Measurements from ENCODE around the gene LRCH1. TPM values are rescaled to one million over a fixed set of nuclear protein-coding genes. Genes with fewer than 3 reads are reported as not detected.

LRCH1 gene
- total and polyA plus RNA-seq, 2 of the 13 experiments (the other 11 are each of a cell fraction or from before 2014, with no cell fraction given): 4.1 to 12.6 TPM

DNA sequence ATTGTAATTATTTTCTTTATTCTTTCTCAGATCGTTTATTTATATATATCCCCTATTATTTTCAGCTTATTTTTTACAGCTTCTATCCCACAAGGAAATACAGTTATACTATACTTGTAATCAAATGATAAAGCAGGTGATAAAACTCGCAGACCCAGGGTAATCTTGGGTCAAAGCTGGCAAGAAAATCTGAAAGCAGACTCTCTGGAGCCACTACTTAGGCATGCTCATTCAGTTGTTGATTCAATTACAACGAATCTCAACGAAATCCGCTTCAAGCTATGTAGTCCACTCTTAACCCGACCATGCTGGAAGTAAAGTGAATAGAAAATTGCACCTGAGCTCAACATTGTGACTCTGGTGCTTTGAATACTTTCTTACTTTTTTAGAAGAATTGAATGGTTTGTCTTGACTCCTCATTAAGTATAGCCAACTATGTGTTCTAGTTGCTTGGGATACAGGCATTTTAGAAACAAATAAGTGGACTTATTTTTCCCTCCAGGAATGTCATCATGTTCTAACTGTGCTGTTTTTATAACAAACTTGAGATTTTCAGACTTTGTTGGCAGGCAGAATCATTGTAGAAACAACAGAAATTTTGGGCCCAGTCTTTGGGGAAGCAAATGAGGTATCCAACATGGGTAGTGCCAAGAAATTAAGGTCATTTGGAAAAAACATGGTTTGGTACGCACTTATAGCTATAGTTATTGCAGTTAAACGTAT lies 222.6 kb downstream of the LRCH1 start:
- intact Hi-C loops (cut with micrococcal nuclease; ENCODE audit: unreplicated experiment): no loop called here
- 98% methylated on average over 8 of the region's 8 CpGs for WGBS (ENCODE audit: low lambda C conversion rate)
- no peak for FAIRE-seq

GRCh38 chr13:46778095-46778494 lies 225.1 kb downstream of the LRCH1 start:
- H3K27me3 ChIP-seq (ENCODE audit: control insufficient read depth in 1 of 2, insufficient read depth in 2 of 2, low read length in 2 of 2): no peaks in the 10 kb centered on the region; a peak in 1 of 5 replicates
- BruUV-seq (replicated peaks): no TSS peak
- no peaks in the 10 kb centered on the region for H3K4me1 ChIP-seq (ENCODE audit: insufficient read depth, low read length)
- no peak overlapping the region for H3K4me2 ChIP-seq (ENCODE audit: low read depth, low read length)
- TF ChIP-seq ZNF616 (CRISPR knock-in tag; IDR thresholded peaks at IDR 0.05; ENCODE audit: low read depth) (no peak), ZEB1 (IDR thresholded peaks at IDR 0.05; ENCODE audit: insufficient replicate concordance, low read depth) (no peak), NFKB2 (CRISPR knock-in tag; IDR thresholded peaks at IDR 0.05; ENCODE audit: borderline replicate concordance) (no peak), NCOA5 (CRISPR knock-in tag; IDR thresholded peaks at IDR 0.05) (no peak), ZNF3 (CRISPR knock-in tag; IDR thresholded peaks at IDR 0.05) (no peak), GATA4 (IDR thresholded peaks at IDR 0.05; ENCODE audit: borderline replicate concordance, low read depth) (no peak), ZNF644 (CRISPR knock-in tag; IDR thresholded peaks at IDR 0.05; ENCODE audit: low read depth) (no peak)
- TF ChIP-seq, protein P1, sequence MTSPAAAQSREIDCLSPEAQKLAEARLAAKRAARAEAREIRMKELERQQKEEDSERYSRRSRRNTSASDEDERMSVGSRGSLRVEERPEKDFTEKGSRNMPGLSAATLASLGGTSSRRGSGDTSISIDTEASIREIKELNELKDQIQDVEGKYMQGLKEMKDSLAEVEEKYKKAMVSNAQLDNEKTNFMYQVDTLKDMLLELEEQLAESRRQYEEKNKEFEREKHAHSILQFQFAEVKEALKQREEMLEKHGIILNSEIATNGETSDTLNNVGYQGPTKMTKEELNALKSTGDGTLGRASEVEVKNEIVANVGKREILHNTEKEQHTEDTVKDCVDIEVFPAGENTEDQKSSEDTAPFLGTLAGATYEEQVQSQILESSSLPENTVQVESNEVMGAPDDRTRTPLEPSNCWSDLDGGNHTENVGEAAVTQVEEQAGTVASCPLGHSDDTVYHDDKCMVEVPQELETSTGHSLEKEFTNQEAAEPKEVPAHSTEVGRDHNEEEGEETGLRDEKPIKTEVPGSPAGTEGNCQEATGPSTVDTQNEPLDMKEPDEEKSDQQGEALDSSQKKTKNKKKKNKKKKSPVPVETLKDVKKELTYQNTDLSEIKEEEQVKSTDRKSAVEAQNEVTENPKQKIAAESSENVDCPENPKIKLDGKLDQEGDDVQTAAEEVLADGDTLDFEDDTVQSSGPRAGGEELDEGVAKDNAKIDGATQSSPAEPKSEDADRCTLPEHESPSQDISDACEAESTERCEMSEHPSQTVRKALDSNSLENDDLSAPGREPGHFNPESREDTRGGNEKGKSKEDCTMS (CRISPR knock-in tag; conservative IDR thresholded peaks at IDR 0.05): no peak
- no peaks in the 10 kb centered on the region for H3K79me2 ChIP-seq (ENCODE audit: insufficient read depth, low read length)
- ChIA-PET POLR2A (no interaction called here), CTCF (ENCODE audit: low intra/inter-chr PET ratio, low total read pairs) (no interaction called here)
- H3K4me3 ChIP-seq (replicated peaks in 1 of 3; ENCODE audit: insufficient read depth in 1 of 3, low read depth in 2 of 3, low read length in 3 of 3): no peak overlapping the region
- H3K36me3 ChIP-seq (replicated peaks in 1 of 2; ENCODE audit: control insufficient read depth in 1 of 2, insufficient read depth in 2 of 2, low read length in 2 of 2): peaks cover 5 to 69% of the 10 kb centered on the region in 2 experiments
- intact Hi-C loops (cut with micrococcal nuclease; ENCODE audit: unreplicated experiment): no loop called here
- in situ Hi-C loops (cut with HindIII; ENCODE audit: extremely low pct_ligation_motif_present, low pct_unique_long_range_greater_than_20kb): no loop called here
- DNase-seq (ENCODE audit: low spot score) (no peak), FAIRE-seq (no peak), ATAC-seq (no peak)
- no peak overlapping the region for H3K27ac ChIP-seq (ENCODE audit: extremely low read length, insufficient read depth, low read length)
- no peaks in the 10 kb centered on the region for H3K9me3 ChIP-seq (ENCODE audit: low read length)
- WGBS (ENCODE audit: low lambda C conversion rate): 95% methylated on average over 3 of the region's 3 CpGs
- H2AFZ ChIP-seq (ENCODE audit: low read length): no peak overlapping the region
- no peak overlapping the region for H3K9ac ChIP-seq (ENCODE audit: insufficient read depth, low read depth, low read length)
- no peaks in the 10 kb centered on the region; the same call in 1 of the 2 replicates for H4K20me1 ChIP-seq (ENCODE audit: insufficient read depth, low read length)

More for the DNA sequence above, 222.6 kb downstream of the LRCH1 start:
- in situ Hi-C loops (cut with HindIII; ENCODE audit: extremely low pct_ligation_motif_present, low pct_unique_long_range_greater_than_20kb): no loop called here
- DNase-seq (ENCODE audit: low spot score) (no peak), ATAC-seq (no peak)
- H4K20me1 ChIP-seq (ENCODE audit: insufficient read depth, low read length): no peaks in the 10 kb centered on the region
- TF ChIP-seq BHLHE40 (IDR thresholded peaks at IDR 0.05; ENCODE audit: low read length): no peak
- no peak for TF ChIP-seq GRHL1 (CRISPR knock-in tag; conservative IDR thresholded peaks at IDR 0.05)
- POLR2A ChIA-PET: no interaction called here
- BruUV-seq (replicated peaks): no TSS peak
- H3K27ac ChIP-seq (ENCODE audit: extremely low read length, insufficient read depth, low read length): no peak overlapping the region
- no peak overlapping the region for H3K4me2 ChIP-seq (ENCODE audit: low read depth, low read length)
- H3K4me1 ChIP-seq (ENCODE audit: insufficient read depth, low read length): no peaks in the 10 kb centered on the region
- H3K4me3 ChIP-seq (replicated peaks in 1 of 3; ENCODE audit: insufficient read depth in 1 of 3, low read depth in 2 of 3, low read length in 3 of 3): no peak overlapping the region
- H3K79me2 ChIP-seq (ENCODE audit: insufficient read depth, low read length): no peaks in the 10 kb centered on the region
- no peak overlapping the region for H3K9ac ChIP-seq (ENCODE audit: insufficient read depth, low read depth, low read length)
- peaks cover 3 to 49% of the 10 kb centered on the region in 2 experiments; a peak in 4 of 5 replicates for H3K36me3 ChIP-seq (replicated peaks in 1 of 2; ENCODE audit: control insufficient read depth in 1 of 2, insufficient read depth in 2 of 2, low read length in 2 of 2)
- no peak overlapping the region for H2AFZ ChIP-seq (ENCODE audit: low read length)
- CTCF ChIA-PET (ENCODE audit: low intra/inter-chr PET ratio, low total read pairs): no interaction called here
- no peaks in the 10 kb centered on the region; a peak in 1 of 5 replicates for H3K27me3 ChIP-seq (ENCODE audit: control insufficient read depth in 1 of 2, insufficient read depth in 2 of 2, low read length in 2 of 2)
- H3K9me3 ChIP-seq (ENCODE audit: low read length): no peaks in the 10 kb centered on the region

All from HepG2 (cell line).